Measurements from ENCODE around the gene NTMT1.

The NTMT1 gene

DNA sequence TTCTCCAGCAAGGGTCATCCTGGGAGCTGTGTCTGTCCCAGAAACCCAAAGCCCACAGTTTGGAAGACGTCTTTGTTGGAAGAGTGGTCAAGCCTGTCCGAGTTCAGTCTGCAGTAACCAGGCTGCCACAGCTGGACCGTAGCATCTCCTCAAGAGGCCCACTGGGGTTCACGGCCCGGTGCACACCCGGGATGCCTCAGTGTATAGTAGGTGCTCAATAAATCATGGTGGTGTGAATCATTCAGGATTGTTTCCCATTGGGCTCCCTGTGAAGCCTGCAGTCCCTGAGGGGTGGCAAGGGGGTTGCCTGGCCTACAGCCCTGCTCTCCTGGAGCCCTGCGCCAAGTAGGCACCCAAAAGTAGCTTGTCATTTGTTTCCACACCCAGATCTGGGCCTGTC, 29.2 kb downstream of the NTMT1 start:
- 0 out of 2 replicates have a peak, but pooled peaks cover 3% of the 10 kb centered on the region for H3K27me3 ChIP-seq (ENCODE audit: insufficient read depth, low read length)
- no peaks in the 10 kb centered on the region for H3F3A ChIP-seq (ENCODE audit: insufficient read depth, low read length)
- no peaks in the 10 kb centered on the region for H3K79me2 ChIP-seq (ENCODE audit: insufficient read depth, low read length)
- H3K9me3 ChIP-seq (ENCODE audit: low read length): no peaks in the 10 kb centered on the region
- no peaks in the 10 kb centered on the region for H4K20me1 ChIP-seq (ENCODE audit: insufficient read depth, low read length)
- no peak overlapping the region for H3K9ac ChIP-seq (ENCODE audit: low read length)
- no peak overlapping the region for H2AFZ ChIP-seq (ENCODE audit: low read length)
- no peaks in the 10 kb centered on the region for H3K9me2 ChIP-seq (ENCODE audit: low read depth, low read length)
- H3K27ac ChIP-seq (ENCODE audit: low read depth, low read length, poor library complexity, severe bottlenecking): no peak overlapping the region
- TF ChIP-seq EZH2 (IDR thresholded peaks at IDR 0.05; ENCODE audit: borderline replicate concordance, low read length): no peak
- TF ChIP-seq, protein P1, sequence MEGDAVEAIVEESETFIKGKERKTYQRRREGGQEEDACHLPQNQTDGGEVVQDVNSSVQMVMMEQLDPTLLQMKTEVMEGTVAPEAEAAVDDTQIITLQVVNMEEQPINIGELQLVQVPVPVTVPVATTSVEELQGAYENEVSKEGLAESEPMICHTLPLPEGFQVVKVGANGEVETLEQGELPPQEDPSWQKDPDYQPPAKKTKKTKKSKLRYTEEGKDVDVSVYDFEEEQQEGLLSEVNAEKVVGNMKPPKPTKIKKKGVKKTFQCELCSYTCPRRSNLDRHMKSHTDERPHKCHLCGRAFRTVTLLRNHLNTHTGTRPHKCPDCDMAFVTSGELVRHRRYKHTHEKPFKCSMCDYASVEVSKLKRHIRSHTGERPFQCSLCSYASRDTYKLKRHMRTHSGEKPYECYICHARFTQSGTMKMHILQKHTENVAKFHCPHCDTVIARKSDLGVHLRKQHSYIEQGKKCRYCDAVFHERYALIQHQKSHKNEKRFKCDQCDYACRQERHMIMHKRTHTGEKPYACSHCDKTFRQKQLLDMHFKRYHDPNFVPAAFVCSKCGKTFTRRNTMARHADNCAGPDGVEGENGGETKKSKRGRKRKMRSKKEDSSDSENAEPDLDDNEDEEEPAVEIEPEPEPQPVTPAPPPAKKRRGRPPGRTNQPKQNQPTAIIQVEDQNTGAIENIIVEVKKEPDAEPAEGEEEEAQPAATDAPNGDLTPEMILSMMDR (IDR thresholded peaks at IDR 0.05; ENCODE audit: low read length): no peak
- H3K4me2 ChIP-seq (ENCODE audit: low read length): no peak overlapping the region
- H3K4me1 ChIP-seq (ENCODE audit: insufficient read depth, low read length, severe bottlenecking): no peaks in the 10 kb centered on the region
- H3K4me3 ChIP-seq (ENCODE audit: low read depth, low read length, poor library complexity, severe bottlenecking): no peak overlapping the region
- H3K36me3 ChIP-seq (ENCODE audit: insufficient read depth, low read length): no peaks in the 10 kb centered on the region

DNA sequence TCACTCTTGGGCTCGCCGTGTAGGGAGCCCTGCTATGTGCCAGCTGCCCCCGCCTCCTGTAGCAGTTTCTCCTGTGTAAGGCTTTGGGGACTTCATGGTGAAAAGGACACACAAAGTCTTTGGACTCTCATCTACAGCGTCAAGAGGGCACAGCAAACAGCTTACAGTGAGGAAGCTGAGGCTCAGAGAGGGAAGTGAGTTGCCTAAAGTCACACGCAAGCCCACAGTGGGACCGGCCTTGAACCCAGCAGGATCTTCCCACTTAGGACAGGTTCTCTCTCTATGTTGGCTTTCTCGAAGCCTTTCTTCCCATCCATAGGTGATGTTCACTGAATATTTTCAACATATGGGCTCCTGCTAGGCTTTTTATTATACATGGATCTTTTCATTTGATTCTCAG, 29.7 kb downstream of the NTMT1 start:
- H2AFZ ChIP-seq (ENCODE audit: low read length): no peak overlapping the region
- H4K20me1 ChIP-seq (ENCODE audit: insufficient read depth, low read length): no peaks in the 10 kb centered on the region
- H3K4me1 ChIP-seq (ENCODE audit: insufficient read depth, low read length, severe bottlenecking): no peaks in the 10 kb centered on the region
- H3K36me3 ChIP-seq (ENCODE audit: insufficient read depth, low read length): no peaks in the 10 kb centered on the region
- 0 out of 2 replicates have a peak, but pooled peaks cover 3% of the 10 kb centered on the region for H3K27me3 ChIP-seq (ENCODE audit: insufficient read depth, low read length)
- H3K9me2 ChIP-seq (ENCODE audit: low read depth, low read length): no peaks in the 10 kb centered on the region
- no peak overlapping the region for H3K9ac ChIP-seq (ENCODE audit: low read length)
- no peak overlapping the region for H3K4me2 ChIP-seq (ENCODE audit: low read length)
- no peak overlapping the region for H3K4me3 ChIP-seq (ENCODE audit: low read depth, low read length, poor library complexity, severe bottlenecking)
- no peaks in the 10 kb centered on the region for H3K9me3 ChIP-seq (ENCODE audit: low read length)
- H3K79me2 ChIP-seq (ENCODE audit: insufficient read depth, low read length): no peaks in the 10 kb centered on the region
- no peak overlapping the region for H3K27ac ChIP-seq (ENCODE audit: low read depth, low read length, poor library complexity, severe bottlenecking)
- TF ChIP-seq, protein P1 (IDR thresholded peaks at IDR 0.05; ENCODE audit: low read length): no peak
- TF ChIP-seq EZH2 (IDR thresholded peaks at IDR 0.05; ENCODE audit: borderline replicate concordance, low read length): no peak
- H3F3A ChIP-seq (ENCODE audit: insufficient read depth, low read length): no peaks in the 10 kb centered on the region

DNA sequence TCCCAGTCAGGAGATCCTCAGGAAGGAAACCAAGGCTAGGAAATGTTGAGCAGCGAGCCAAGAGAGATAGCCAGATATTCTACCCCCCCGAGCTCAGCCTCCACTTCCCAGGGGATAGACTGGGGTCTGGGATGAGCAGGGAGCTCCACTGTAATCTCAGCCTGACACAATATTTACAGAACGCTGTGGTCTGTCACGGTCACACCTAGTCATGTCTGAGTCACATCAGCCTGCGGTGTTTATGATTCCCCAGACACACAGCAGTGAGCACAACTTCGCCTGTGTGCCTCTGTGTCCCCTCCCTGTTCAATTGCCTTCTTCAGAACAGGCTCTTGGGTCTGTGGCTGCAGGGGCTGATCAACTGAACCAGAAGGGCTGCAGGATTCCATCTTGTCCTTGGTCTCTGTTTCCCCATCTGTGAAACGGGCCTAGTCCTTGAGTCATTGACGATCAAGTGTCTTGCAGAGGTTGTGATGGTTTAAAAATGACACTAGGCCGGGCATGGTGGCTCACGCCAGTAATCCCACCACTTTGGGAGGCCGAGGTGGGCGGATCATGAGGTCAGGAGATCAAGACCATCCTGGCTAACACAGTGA, 30.9 kb downstream of the NTMT1 start:
- Histone ChIP-seq H3K9me2 (ENCODE audit: low read depth, low read length) (no peaks in the 10 kb centered on the region), H3F3A (ENCODE audit: insufficient read depth, low read length) (no peaks in the 10 kb centered on the region), H4K20me1 (ENCODE audit: insufficient read depth, low read length) (no peaks in the 10 kb centered on the region), H3K4me1 (ENCODE audit: insufficient read depth, low read length, severe bottlenecking) (no peaks in the 10 kb centered on the region), H3K4me3 (ENCODE audit: low read depth, low read length, poor library complexity, severe bottlenecking) (no peak overlapping the region), H3K4me2 (ENCODE audit: low read length) (no peak overlapping the region), H3K9me3 (ENCODE audit: low read length) (no peaks in the 10 kb centered on the region), H3K79me2 (ENCODE audit: insufficient read depth, low read length) (no peaks in the 10 kb centered on the region), H3K36me3 (ENCODE audit: insufficient read depth, low read length) (no peaks in the 10 kb centered on the region), H3K27ac (ENCODE audit: low read depth, low read length, poor library complexity, severe bottlenecking) (no peak overlapping the region), H3K27me3 (ENCODE audit: insufficient read depth, low read length) (0 out of 2 replicates have a peak, but pooled peaks cover 3% of the 10 kb centered on the region), H2AFZ (ENCODE audit: low read length) (no peak overlapping the region), H3K9ac (ENCODE audit: low read length) (no peak overlapping the region)
- TF ChIP-seq EZH2 (IDR thresholded peaks at IDR 0.05; ENCODE audit: borderline replicate concordance, low read length): no peak
- TF ChIP-seq, protein P1 (IDR thresholded peaks at IDR 0.05; ENCODE audit: low read length): no peak
